GM12892 (cell line): ENCODE data around the gene PDZD7.

Source experiments
- POLR2A ChIP-seq: IDR thresholded peaks from 2 replicates; pipeline ENCODE4 v1.6.1; 2011; ENCODE audit warnings: low read depth, low read length, control low read depth
- POLR2AphosphoS5 ChIP-seq: IDR thresholded peaks from 2 replicates; pipeline ENCODE4 v1.6.1; 2011; ENCODE audit warnings: low read depth, low read length, control low read depth
- TAF1 ChIP-seq: IDR thresholded peaks from 2 replicates; pipeline ENCODE4 v1.6.1; 2011; ENCODE audit warnings: low read depth, mild to moderate bottlenecking, control low read depth, low read length, borderline replicate concordance

GRCh38 chr10:101001659-101002035 lies 29.3 kb downstream of the PDZD7 start:
- TF ChIP-seq POLR2AphosphoS5 (no peak), POLR2A (no peak), TAF1 (no peak)
